Measurements from ENCODE around the gene RNF8. TPM values are rescaled to one million over a fixed set of nuclear protein-coding genes. Genes with fewer than 3 reads are reported as not detected.

RNF8 gene
- polyA plus RNA-seq, 3 donors, result 4.2 to 4.9 (median 4.7) TPM

DNA sequence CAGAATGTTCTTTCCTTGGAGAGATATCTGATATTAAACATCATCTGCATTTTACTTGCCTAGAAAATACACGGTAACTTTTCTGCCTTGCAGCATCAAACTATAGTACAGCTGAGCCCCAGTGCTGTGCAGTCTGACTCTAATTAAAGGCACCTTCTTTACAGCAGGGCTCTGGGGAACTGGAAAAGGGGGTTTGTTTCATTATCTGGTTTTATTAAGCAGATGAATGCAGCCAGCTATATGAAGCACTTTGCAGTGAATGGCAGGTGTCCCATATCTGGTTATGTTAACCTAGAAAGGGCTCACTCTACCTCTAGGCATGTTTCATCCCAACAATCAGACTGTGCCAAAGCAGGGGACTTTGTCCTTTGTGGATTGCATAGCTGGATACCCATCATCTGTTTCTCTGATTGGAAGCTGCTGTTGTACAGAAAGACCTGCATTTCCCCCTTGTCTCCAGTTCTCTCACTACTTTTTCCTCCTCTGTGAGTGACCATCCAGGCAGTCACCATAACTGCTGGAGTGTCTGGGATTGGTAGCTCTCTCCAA is 39.7 kb downstream of the RNF8 start:
- H3K9me3 Mint-ChIP-seq, result peaks cover 0 to 10% (median 3%) of the 10 kb centered on the region in 7 donors
- intact Hi-C loops (cut with micrococcal nuclease), result no loop called here

DNA sequence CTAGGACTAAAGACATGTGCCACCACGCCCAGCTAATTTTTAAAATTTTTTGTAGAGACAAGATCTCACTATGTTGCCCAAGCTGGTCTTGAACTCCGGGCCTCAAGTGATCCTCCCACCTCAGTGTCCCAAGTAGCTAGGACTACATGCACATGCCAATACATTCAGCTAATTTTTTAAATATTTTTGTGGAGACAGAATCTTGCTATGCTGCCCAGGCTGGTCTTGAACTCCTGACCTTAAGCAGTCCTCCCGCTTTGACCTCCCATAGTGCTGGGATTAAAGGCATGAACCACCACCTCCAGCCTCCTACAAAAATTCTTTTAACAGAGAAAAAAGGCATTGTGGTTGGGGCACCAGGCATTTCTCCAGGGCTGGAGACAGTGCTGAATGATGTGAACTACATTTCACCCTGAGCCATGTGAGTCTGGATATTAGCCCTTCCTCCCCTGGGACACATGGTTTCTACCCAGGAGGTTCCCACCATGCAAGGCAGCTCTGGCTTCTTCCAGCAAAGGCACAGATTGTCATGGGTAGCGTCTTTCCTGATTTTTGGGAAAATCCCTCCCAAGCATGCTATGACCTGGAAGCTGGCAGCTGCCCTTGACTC is 42.9 kb downstream of the RNF8 start:
- H3K4me1 Mint-ChIP-seq, result peaks cover 9% of the 10 kb centered on the region
- H3K9me3 Mint-ChIP-seq, result peaks cover 0 to 10% (median 3%) of the 10 kb centered on the region in 7 donors
- no peak for DNase-seq
- H3K27ac Mint-ChIP-seq, result no peak overlapping the region
- intact Hi-C loops (cut with micrococcal nuclease), result no loop called here
- Histone ChIP-seq H3K9me3 (replicated peaks in 1 of 2; ENCODE audit: control insufficient read depth in 1 of 2, insufficient read depth in 1 of 2, low read length in 2 of 2) (no peaks in the 10 kb centered on the region), H3K27me3 (ENCODE audit: control insufficient read depth in 2 of 2, insufficient read depth in 2 of 2, low read length in 2 of 2) (no peaks in the 10 kb centered on the region), H3K4me2 (replicated peaks; ENCODE audit: extremely low read depth, low read length, poor library complexity, severe bottlenecking) (no peak overlapping the region), H3K4me1 (ENCODE audit: control insufficient read depth in 1 of 2, insufficient read depth in 2 of 2, low read length in 2 of 2) (peaks cover 8% of the 10 kb centered on the region in 2 donors), H3K4me3 (replicated peaks in 1 of 3; ENCODE audit: low read depth in 2 of 3, low read length in 3 of 3) (no peak overlapping the region), H3K27ac (ENCODE audit: low read depth in 1 of 2, low read length in 2 of 2) (no peak overlapping the region), H2AFZ (ENCODE audit: insufficient read depth, low read depth, low read length, poor library complexity, severe bottlenecking) (no peak overlapping the region), H3K36me3 (replicated peaks in 1 of 2; ENCODE audit: control insufficient read depth in 1 of 2, insufficient read depth in 2 of 2, low read length in 2 of 2) (peaks cover 6 to 26% of the 10 kb centered on the region in 2 donors), H3K79me2 (ENCODE audit: insufficient read depth, low read length) (no peaks in the 10 kb centered on the region), H4K20me1 (ENCODE audit: insufficient read depth, low read length) (no peaks in the 10 kb centered on the region), H3K9ac (ENCODE audit: insufficient read depth, low read length, poor library complexity, severe bottlenecking) (no peak overlapping the region)
- no peak overlapping the region for H3K4me3 Mint-ChIP-seq
- no peak for TF ChIP-seq CTCF (IDR thresholded peaks at IDR 0.05)
- H3K27me3 Mint-ChIP-seq (ENCODE audit: low read depth in 3 of 3), result peaks cover 6 to 11% (median 6%) of the 10 kb centered on the region in 3 donors
- H3K36me3 Mint-ChIP-seq, result peaks cover 12 to 18% of the 10 kb centered on the region in 2 donors
- whole genome bisulfite sequencing (ENCODE audit: insufficient coverage), result 100% methylated on average over 2 of the region's 4 CpGs

More for the DNA sequence above, 39.7 kb downstream of the RNF8 start:
- peaks cover 9% of the 10 kb centered on the region for H3K4me1 Mint-ChIP-seq
- WGBS (ENCODE audit: insufficient coverage), result no CpG with 5 or more reads among the region's 1 CpG
- H2AFZ ChIP-seq (ENCODE audit: insufficient read depth, low read depth, low read length, poor library complexity, severe bottlenecking), result no peak overlapping the region
- H3K27ac Mint-ChIP-seq, result no peak overlapping the region
- peaks cover 12 to 18% of the 10 kb centered on the region in 2 donors for H3K36me3 Mint-ChIP-seq
- H3K4me3 ChIP-seq (replicated peaks in 1 of 3; ENCODE audit: low read depth in 2 of 3, low read length in 3 of 3), result no peak overlapping the region
- H3K36me3 ChIP-seq (replicated peaks in 1 of 2; ENCODE audit: control insufficient read depth in 1 of 2, insufficient read depth in 2 of 2, low read length in 2 of 2), result peaks cover 33 to 58% of the 10 kb centered on the region in 2 donors
- H3K79me2 ChIP-seq (ENCODE audit: insufficient read depth, low read length), result no peaks in the 10 kb centered on the region
- TF ChIP-seq CTCF (IDR thresholded peaks at IDR 0.05), result no peak
- no peak overlapping the region for H3K9ac ChIP-seq (ENCODE audit: insufficient read depth, low read length, poor library complexity, severe bottlenecking)
- peaks cover 0 to 5% (median 3%) of the 10 kb centered on the region in 3 donors for H3K27me3 Mint-ChIP-seq (ENCODE audit: low read depth in 3 of 3)
- H3K4me2 ChIP-seq (replicated peaks; ENCODE audit: extremely low read depth, low read length, poor library complexity, severe bottlenecking), result no peak overlapping the region
- no peaks in the 10 kb centered on the region for H4K20me1 ChIP-seq (ENCODE audit: insufficient read depth, low read length)
- no peak overlapping the region for H3K27ac ChIP-seq (ENCODE audit: low read depth in 1 of 2, low read length in 2 of 2)
- H3K4me1 ChIP-seq (ENCODE audit: control insufficient read depth in 1 of 2, insufficient read depth in 2 of 2, low read length in 2 of 2), result peaks cover 8% of the 10 kb centered on the region in 2 donors
- no peak for DNase-seq
- no peaks in the 10 kb centered on the region for H3K9me3 ChIP-seq (replicated peaks in 1 of 2; ENCODE audit: control insufficient read depth in 1 of 2, insufficient read depth in 1 of 2, low read length in 2 of 2)
- no peak overlapping the region for H3K4me3 Mint-ChIP-seq
- H3K27me3 ChIP-seq (ENCODE audit: control insufficient read depth in 2 of 2, insufficient read depth in 2 of 2, low read length in 2 of 2), result no peaks in the 10 kb centered on the region

All from CD14-positive monocyte (primary cell).